HEK293 (cell line): Measurements from ENCODE around the gene CAMKV.

ENCODE experiments used
- CTCF ChIA-PET: fragments of 350-600 bp; formaldehyde crosslinking; extraction: SDS; loops from one replicate; lab custom pipeline; 2021; ENCODE audit warnings: antibody characterized with exemption; lab: Yijun Ruan, JAX
- POLR2A ChIA-PET: fragments of 300-600 bp; formaldehyde crosslinking; extraction: SDS; loops from one replicate; lab custom pipeline; 2020; ENCODE audit warnings: antibody characterized with exemption, inconsistent platforms; lab: Yijun Ruan, JAX
- H3K27ac ChIP-seq: fragments of 200-500 bp; sonication (Bioruptor generic); 2 replicates; pipeline ENCODE4 v1.5.1; 2014; ENCODE audit warnings: low read depth, low read length, control low read depth, inconsistent platforms; ENCODE audit errors: extremely low read depth
- H3K36me3 ChIP-seq, 2 experiments: fragments of 200-500 bp in 1 of 2; sonication (Bioruptor generic) in 1 of 2; 1 replicate in 1 of 2; 2 replicates in 1 of 2; pipeline ENCODE4 v1.5.1; 2014 to 2017; ENCODE audit warnings: inconsistent platforms in 2 of 2, low read length in 2 of 2; ENCODE audit not compliant: control insufficient read depth in 2 of 2, insufficient read depth in 1 of 2
- H3K4me1 ChIP-seq: fragments of 200-500 bp; sonication (Bioruptor generic); 2 replicates; pipeline ENCODE4 v1.5.1; 2014; ENCODE audit warnings: mild to moderate bottlenecking, low read length, inconsistent platforms; ENCODE audit not compliant: control insufficient read depth, insufficient read depth
- H3K4me3 ChIP-seq: 2 replicates; pipeline ENCODE4 v1.5.1; 2011; ENCODE audit warnings: low read depth, mild to moderate bottlenecking, control low read depth, low read length, moderate library complexity
- H3K9me3 ChIP-seq: fragments of 200-500 bp; sonication (Bioruptor generic); 2 replicates; pipeline ENCODE4 v1.5.1; 2014; ENCODE audit warnings: low read depth, low read length, inconsistent platforms; ENCODE audit not compliant: control insufficient read depth, insufficient read depth
- HOXC10 ChIP-seq: sonication (generic); formaldehyde crosslinking; IDR thresholded peaks from 2 replicates; pipeline ENCODE4 v1.8.1; 2023; ENCODE audit warnings: mild to moderate bottlenecking, missing genetic modification reagents
- KLF1 ChIP-seq: fragments of 450-650 bp; formaldehyde crosslinking; IDR thresholded peaks from 2 replicates; pipeline ENCODE4 v1.5.1; 2016; ENCODE audit warnings: missing biosample characterization, missing genetic modification characterization
- KLF8 ChIP-seq: fragments of 450-650 bp; formaldehyde crosslinking; IDR thresholded peaks from 2 replicates; pipeline ENCODE4 v1.5.1; 2016; ENCODE audit warnings: missing biosample characterization, missing genetic modification characterization
- MEIS1 ChIP-seq: sonication (generic); formaldehyde crosslinking; IDR thresholded peaks from 2 replicates; pipeline ENCODE4 v1.8.1; 2022; ENCODE audit warnings: missing genetic modification reagents, mild to moderate bottlenecking, borderline replicate concordance
- SP2 ChIP-seq: fragments of 450-650 bp; formaldehyde crosslinking; IDR thresholded peaks from 2 replicates; pipeline ENCODE4 v1.5.1; 2016; ENCODE audit warnings: missing biosample characterization, missing genetic modification characterization
- SP3 ChIP-seq: fragments of 450-650 bp; formaldehyde crosslinking; IDR thresholded peaks from 2 replicates; pipeline ENCODE4 v1.5.1; 2016; ENCODE audit warnings: missing biosample characterization, missing genetic modification characterization
- ZBTB17 ChIP-seq: fragments of 450-650 bp; formaldehyde crosslinking; IDR thresholded peaks from 2 replicates; pipeline ENCODE4 v1.5.1; 2016; ENCODE audit warnings: missing biosample characterization, missing genetic modification characterization
- ZBTB8A ChIP-seq: fragments of 450-650 bp; formaldehyde crosslinking; IDR thresholded peaks from 2 replicates; pipeline ENCODE4 v1.5.1; 2016; ENCODE audit warnings: missing biosample characterization, missing genetic modification characterization
- ZFHX2 ChIP-seq: fragments of 450-650 bp; formaldehyde crosslinking; conservative IDR thresholded peaks from 2 replicates; pipeline ENCODE4 v1.5.1; 2016; ENCODE audit warnings: missing biosample characterization, missing genetic modification characterization
- ZFP69B ChIP-seq: fragments of 450-650 bp; formaldehyde crosslinking; IDR thresholded peaks from 2 replicates; pipeline ENCODE4 v1.5.1; 2016; ENCODE audit warnings: missing biosample characterization, missing genetic modification characterization
- ZNF10 ChIP-seq: fragments of 450-650 bp; formaldehyde crosslinking; IDR thresholded peaks from 2 replicates; pipeline ENCODE4 v1.5.1; 2017; ENCODE audit warnings: missing biosample characterization, missing genetic modification characterization
- ZNF112 ChIP-seq: fragments of 450-650 bp; formaldehyde crosslinking; IDR thresholded peaks from 2 replicates; pipeline ENCODE4 v1.5.0; 2017; ENCODE audit warnings: missing biosample characterization, missing genetic modification characterization
- ZNF292 ChIP-seq: fragments of 450-650 bp; formaldehyde crosslinking; IDR thresholded peaks from 2 replicates; pipeline ENCODE4 v1.5.1; 2016; ENCODE audit warnings: low read depth, missing biosample characterization, missing genetic modification characterization, borderline replicate concordance
- ZNF416 ChIP-seq: fragments of 450-650 bp; formaldehyde crosslinking; IDR thresholded peaks from 2 replicates; pipeline ENCODE4 v1.5.1; 2016; ENCODE audit warnings: missing biosample characterization, missing genetic modification characterization
- ZNF548 ChIP-seq: fragments of 450-650 bp; formaldehyde crosslinking; IDR thresholded peaks from 2 replicates; pipeline ENCODE4 v1.5.1; 2016; ENCODE audit warnings: missing biosample characterization, missing genetic modification characterization
- ZNF558 ChIP-seq: fragments of 450-650 bp; formaldehyde crosslinking; IDR thresholded peaks from 2 replicates; pipeline ENCODE4 v1.5.1; 2016; ENCODE audit warnings: missing biosample characterization, missing genetic modification characterization
- ZNF670 ChIP-seq: fragments of 450-650 bp; formaldehyde crosslinking; IDR thresholded peaks from 2 replicates; pipeline ENCODE4 v1.5.1; 2016; ENCODE audit warnings: missing biosample characterization, missing genetic modification characterization, low read depth
- ZNF701 ChIP-seq: fragments of 450-650 bp; formaldehyde crosslinking; IDR thresholded peaks from 2 replicates; pipeline ENCODE4 v1.5.1; 2016; ENCODE audit warnings: missing biosample characterization, missing genetic modification characterization
- ZNF768 ChIP-seq: fragments of 450-650 bp; formaldehyde crosslinking; IDR thresholded peaks from 2 replicates; pipeline ENCODE4 v1.5.1; 2018; ENCODE audit warnings: missing biosample characterization, mild to moderate bottlenecking, missing genetic modification characterization
- TF ChIP-seq, protein P1 (sequence below): fragments of 450-650 bp; formaldehyde crosslinking; IDR thresholded peaks from 2 replicates; pipeline ENCODE4 v1.5.1; 2017; ENCODE audit warnings: missing biosample characterization, missing genetic modification characterization
- TF ChIP-seq, protein P2 (sequence below): fragments of 450-650 bp; IDR thresholded peaks from 2 replicates; pipeline ENCODE4 v1.5.1; 2018; ENCODE audit warnings: missing biosample characterization, mild to moderate bottlenecking, missing genetic modification characterization

The CAMKV gene

GRCh38 chr3:49903451-49904424 lies 34.0 kb upstream of the CAMKV start, which contains the start of gene MST1R:
Gene MST1R, minus strand, starts transcription at chr3:49903873. Its CDS starts 264 bp downstream, at chr3:49903609.
- Histone ChIP-seq H3K9me3 (no peaks in the 10 kb centered on the region), H3K36me3 (no peaks in the 10 kb centered on the region), H3K4me3 (no peak within 1 kb of the TSS; the same call in 1 of the 2 replicates), H3K4me1 (no peaks in the 10 kb centered on the region), H3K27ac (peak within 1 kb of the TSS; percentile 58)
- ChIA-PET POLR2A (no interaction called here), CTCF (interaction anchor here (0.7 kb wide), 4 partner anchors 45 to 101 kb away, joined by 3 read pairs; no protein-coding TSS in a partner anchor)
- TF ChIP-seq ZBTB17 (tag by site-specific recombination): 0 out of 2 replicates have a peak, but pooled peaks have one; percentile 27
- no peak for TF ChIP-seq ZNF768 (tag by site-specific recombination)
- TF ChIP-seq ZBTB8A (tag by site-specific recombination): peak; percentile 40; the same call in 1 of the 2 replicates
- no peak for TF ChIP-seq KLF8 (tag by site-specific recombination)
- peak; percentile 52 for TF ChIP-seq SP2 (tag by site-specific recombination)
- no peak for TF ChIP-seq MEIS1 (CRISPR knock-in tag)
- peak; percentile 56; the same call in 1 of the 2 replicates for TF ChIP-seq SP3 (tag by site-specific recombination)
- TF ChIP-seq ZNF10 (tag by site-specific recombination): peak; percentile 79; the same call in 1 of the 2 replicates
- TF ChIP-seq ZFP69B: 0 out of 2 replicates have a peak, but pooled peaks have one; percentile 34

DNA sequence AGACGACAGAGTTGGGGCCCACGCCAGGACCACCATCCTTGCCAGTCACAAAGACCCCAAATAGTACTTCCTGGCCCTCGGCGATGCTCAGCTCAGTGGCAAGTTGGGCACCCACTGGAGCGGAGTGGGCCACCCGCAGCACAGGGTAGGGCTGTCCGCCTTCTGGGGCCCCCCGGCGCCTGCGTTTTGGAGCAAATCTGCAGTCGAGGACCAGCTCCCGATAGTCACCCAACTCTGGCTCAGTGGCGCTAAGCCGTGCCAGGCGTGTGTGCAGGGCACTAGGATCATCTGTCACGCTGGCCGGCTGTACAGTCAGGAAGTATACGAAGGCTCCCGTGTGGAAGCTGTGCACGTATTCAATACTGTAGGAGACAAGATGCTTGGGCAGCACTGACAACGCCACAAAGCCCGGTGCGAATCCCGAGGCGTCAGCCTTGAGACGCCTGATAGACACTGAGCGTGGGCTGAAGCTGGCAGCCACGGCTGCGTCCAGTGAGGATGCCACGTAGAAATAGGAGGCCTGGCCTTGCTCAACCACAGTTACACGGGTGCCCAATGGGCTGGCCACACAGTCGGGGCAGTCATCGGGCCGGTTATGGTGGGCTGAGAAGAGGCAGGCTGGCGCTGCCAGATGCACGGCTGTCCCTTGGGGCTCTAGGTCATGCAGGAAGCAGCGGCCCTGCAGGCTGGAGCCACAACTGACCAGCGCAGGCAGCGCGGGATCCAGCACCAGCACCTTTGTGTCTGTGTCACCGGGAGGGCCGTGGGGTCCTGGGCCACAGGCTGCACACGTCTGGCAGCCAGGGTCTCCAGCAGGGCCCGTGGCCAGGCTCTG lies 33.0 kb upstream of the CAMKV start:
- no peak overlapping the region for H3K27ac ChIP-seq
- H3K9me3 ChIP-seq: no peaks in the 10 kb centered on the region
- H3K36me3 ChIP-seq: no peaks in the 10 kb centered on the region
- ChIA-PET CTCF (interaction anchor here (1.2 kb wide), 1 partner anchor 63 kb away, joined by 4 read pairs; no protein-coding TSS in a partner anchor), POLR2A (no interaction called here)
- no peak overlapping the region for H3K4me3 ChIP-seq
- TF ChIP-seq, protein P1, sequence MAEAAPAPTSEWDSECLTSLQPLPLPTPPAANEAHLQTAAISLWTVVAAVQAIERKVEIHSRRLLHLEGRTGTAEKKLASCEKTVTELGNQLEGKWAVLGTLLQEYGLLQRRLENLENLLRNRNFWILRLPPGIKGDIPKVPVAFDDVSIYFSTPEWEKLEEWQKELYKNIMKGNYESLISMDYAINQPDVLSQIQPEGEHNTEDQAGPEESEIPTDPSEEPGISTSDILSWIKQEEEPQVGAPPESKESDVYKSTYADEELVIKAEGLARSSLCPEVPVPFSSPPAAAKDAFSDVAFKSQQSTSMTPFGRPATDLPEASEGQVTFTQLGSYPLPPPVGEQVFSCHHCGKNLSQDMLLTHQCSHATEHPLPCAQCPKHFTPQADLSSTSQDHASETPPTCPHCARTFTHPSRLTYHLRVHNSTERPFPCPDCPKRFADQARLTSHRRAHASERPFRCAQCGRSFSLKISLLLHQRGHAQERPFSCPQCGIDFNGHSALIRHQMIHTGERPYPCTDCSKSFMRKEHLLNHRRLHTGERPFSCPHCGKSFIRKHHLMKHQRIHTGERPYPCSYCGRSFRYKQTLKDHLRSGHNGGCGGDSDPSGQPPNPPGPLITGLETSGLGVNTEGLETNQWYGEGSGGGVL (tag by site-specific recombination): no peak
- TF ChIP-seq KLF1: no peak
- no peak for TF ChIP-seq ZNF701 (tag by site-specific recombination)
- TF ChIP-seq ZNF548 (tag by site-specific recombination): no peak
- TF ChIP-seq ZNF558 (tag by site-specific recombination): no peak
- no peak for TF ChIP-seq KLF8 (tag by site-specific recombination)
- no peak for TF ChIP-seq ZNF292 (tag by site-specific recombination)
- TF ChIP-seq ZNF416 (tag by site-specific recombination): no peak
- TF ChIP-seq HOXC10: no peak
- TF ChIP-seq ZNF112 (tag by site-specific recombination): no peak
- no peak for TF ChIP-seq ZNF670 (tag by site-specific recombination)
- no peak for TF ChIP-seq ZFHX2 (tag by site-specific recombination)
- TF ChIP-seq, protein P2, sequence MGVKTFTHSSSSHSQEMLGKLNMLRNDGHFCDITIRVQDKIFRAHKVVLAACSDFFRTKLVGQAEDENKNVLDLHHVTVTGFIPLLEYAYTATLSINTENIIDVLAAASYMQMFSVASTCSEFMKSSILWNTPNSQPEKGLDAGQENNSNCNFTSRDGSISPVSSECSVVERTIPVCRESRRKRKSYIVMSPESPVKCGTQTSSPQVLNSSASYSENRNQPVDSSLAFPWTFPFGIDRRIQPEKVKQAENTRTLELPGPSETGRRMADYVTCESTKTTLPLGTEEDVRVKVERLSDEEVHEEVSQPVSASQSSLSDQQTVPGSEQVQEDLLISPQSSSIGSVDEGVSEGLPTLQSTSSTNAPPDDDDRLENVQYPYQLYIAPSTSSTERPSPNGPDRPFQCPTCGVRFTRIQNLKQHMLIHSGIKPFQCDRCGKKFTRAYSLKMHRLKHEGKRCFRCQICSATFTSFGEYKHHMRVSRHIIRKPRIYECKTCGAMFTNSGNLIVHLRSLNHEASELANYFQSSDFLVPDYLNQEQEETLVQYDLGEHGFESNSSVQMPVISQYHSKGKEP: no peak
- H3K4me1 ChIP-seq: no peaks in the 10 kb centered on the region
